GM23338 (cell line): ENCODE measurements around the gene TTC28. TPM values are rescaled to one million over a fixed set of nuclear protein-coding genes. Genes with fewer than 3 reads are reported as not detected.

Experiments
- ATAC-seq: fragments of 200-7000 bp; cut with Tn5 transposase; 3 replicates; pipeline ENCODE4 v1.9.1; 2020
- DNase-seq: peaks from one replicate; pipeline ENCODE4 v3.0.0-alpha.2; 2015; ENCODE audit warnings: low spot score
- H2AFZ ChIP-seq: fragments of 200-600 bp; sonication (generic); 2 replicates; pipeline ENCODE4 v1.8.0; 2016; ENCODE audit warnings: antibody characterized with exemption, mild to moderate bottlenecking, moderate library complexity
- H3F3A ChIP-seq: fragments of 200-600 bp; sonication (generic); replicated peaks from 2 replicates; pipeline ENCODE4 v1.8.0; 2017; ENCODE audit warnings: antibody characterized with exemption, mixed run types, low read depth
- H3K27ac ChIP-seq: fragments of 200-600 bp; sonication (generic); 2 replicates; pipeline ENCODE4 v1.6.1; 2016; ENCODE audit warnings: low read depth
- H3K27me3 ChIP-seq: fragments of 200-600 bp; sonication (generic); 2 replicates; pipeline ENCODE4 v1.8.0; 2016; ENCODE audit warnings: mild to moderate bottlenecking, mixed run types, moderate library complexity; ENCODE audit not compliant: insufficient read depth
- H3K36me3 ChIP-seq: fragments of 200-600 bp; sonication (generic); 2 replicates; pipeline ENCODE4 v1.8.0; 2016; ENCODE audit warnings: mild to moderate bottlenecking; ENCODE audit not compliant: insufficient read depth
- H3K4me1 ChIP-seq: fragments of 200-600 bp; sonication (generic); 2 replicates; pipeline ENCODE4 v1.8.0; 2016; ENCODE audit warnings: mild to moderate bottlenecking, moderate library complexity; ENCODE audit not compliant: insufficient read depth
- H3K4me2 ChIP-seq: fragments of 200-600 bp; sonication (generic); 2 replicates; pipeline ENCODE4 v1.7.1; 2017; ENCODE audit warnings: mixed run types
- H3K4me3 ChIP-seq: fragments of 200-600 bp; sonication (generic); 2 replicates; pipeline ENCODE4 v1.6.1; 2016; ENCODE audit warnings: mixed run types
- H3K79me2 ChIP-seq: fragments of 200-600 bp; sonication (generic); replicated peaks from 2 replicates; pipeline ENCODE4 v1.8.0; 2017; ENCODE audit warnings: mild to moderate bottlenecking; ENCODE audit not compliant: insufficient read depth
- H3K9me2 ChIP-seq: fragments of 200-600 bp; sonication (generic); 2 replicates; pipeline ENCODE4 v1.8.0; 2017; ENCODE audit not compliant: insufficient read depth
- H4K20me1 ChIP-seq: fragments of 200-600 bp; sonication (generic); replicated peaks from 2 replicates; pipeline ENCODE4 v1.8.0; 2017; ENCODE audit warnings: mild to moderate bottlenecking; ENCODE audit not compliant: insufficient read depth
- H3K27ac Mint-ChIP-seq: 2 replicates; pipeline ENCODE4 v1.8.0; 2020; ENCODE audit warnings: inconsistent platforms, mild to moderate bottlenecking, moderate library complexity, mixed read lengths
- H3K27me3 Mint-ChIP-seq: 3 replicates; pipeline ENCODE4 v1.8.0; 2022; ENCODE audit warnings: low read depth, mild to moderate bottlenecking, moderate library complexity, mixed read lengths, inconsistent platforms; ENCODE audit not compliant: insufficient read depth, poor library complexity
- H3K36me3 Mint-ChIP-seq: 3 replicates; pipeline ENCODE4 v1.8.0; 2021; ENCODE audit warnings: low read depth, mild to moderate bottlenecking, inconsistent platforms, moderate library complexity, mixed read lengths
- H3K4me1 Mint-ChIP-seq: 3 replicates; pipeline ENCODE4 v1.8.0; 2020; ENCODE audit warnings: mild to moderate bottlenecking, inconsistent platforms, mixed read lengths
- H3K4me3 Mint-ChIP-seq: 3 replicates; pipeline ENCODE4 v1.8.0; 2021; ENCODE audit warnings: moderate library complexity, mild to moderate bottlenecking, inconsistent platforms, mixed read lengths
- H3K9me3 Mint-ChIP-seq: 3 replicates; pipeline ENCODE4 v1.8.0; 2020; ENCODE audit warnings: moderate library complexity, mild to moderate bottlenecking, inconsistent platforms, mixed read lengths
- EZH2 ChIP-seq: fragments of 200-600 bp; sonication (generic); IDR thresholded peaks from one replicate; pipeline ENCODE4 v1.8.0; 2017; ENCODE audit warnings: antibody characterized with exemption, mild to moderate bottlenecking, low read depth; ENCODE audit not compliant: unreplicated experiment
- EZH2phosphoT487 ChIP-seq: fragments of 200-600 bp; sonication (generic); IDR thresholded peaks from one replicate; pipeline ENCODE4 v1.8.1; 2018; ENCODE audit warnings: antibody characterized with exemption; ENCODE audit not compliant: unreplicated experiment
- JUNB ChIP-seq: IDR thresholded peaks from one replicate; pipeline ENCODE4 v1.6.1; 2016; ENCODE audit warnings: antibody characterized with exemption; ENCODE audit not compliant: unreplicated experiment
- NANOG ChIP-seq: IDR thresholded peaks from 2 replicates; pipeline ENCODE4 v1.6.1; 2016; ENCODE audit warnings: antibody characterized with exemption, borderline replicate concordance
- POLR2AphosphoS5 ChIP-seq: IDR thresholded peaks from 2 replicates; pipeline ENCODE4 v1.6.1; 2016; ENCODE audit warnings: antibody characterized with exemption, low read depth
- REST ChIP-seq: IDR thresholded peaks from one replicate; pipeline ENCODE4 v1.6.1; 2018; ENCODE audit warnings: antibody characterized with exemption; ENCODE audit not compliant: unreplicated experiment
- STAT1 ChIP-seq: IDR thresholded peaks from one replicate; pipeline ENCODE4 v1.6.1; 2016; ENCODE audit warnings: antibody characterized with exemption; ENCODE audit not compliant: unreplicated experiment
- ZNF114 ChIP-seq: fragments of 250-450 bp; sonication (Bioruptor Pico); IDR thresholded peaks from 2 replicates; pipeline ENCODE4 v1.5.0; 2020; ENCODE audit warnings: mild to moderate bottlenecking, moderate library complexity
- ZNF331 ChIP-seq: fragments of 250-450 bp; sonication (Bioruptor Pico); IDR thresholded peaks from 2 replicates; pipeline ENCODE4 v1.5.0; 2020; ENCODE audit warnings: low read depth, mild to moderate bottlenecking, moderate library complexity
- polyA plus RNA-seq: library from polyadenylated mRNA; unstranded; fragments of >200 nt; fragmentation: Nextera tagmentation; extraction: Ambion mirVana; gene quantifications from 2 replicates; pipeline ENCODE4 v1.2.1, GENCODE V29; 2016
- total RNA-seq: library from RNA; depleted of rRNA; stranded (reverse); fragments of >200 nt; shearing (Covaris generic); gene quantifications from 2 replicates; pipeline ENCODE4 v1.2.3, GENCODE V29; 2014
- TF ChIP-seq, protein P1 (sequence below), 2 experiments: fragments of 200-600 bp in 1 of 2; sonication (generic) in 1 of 2; conservative IDR thresholded peaks; 2 replicates each; pipeline versions ENCODE4 v1.5.1 to v1.6.1; 2016 to 2017; ENCODE audit warnings: antibody characterized with exemption in 2 of 2, low read depth in 2 of 2, mild to moderate bottlenecking in 2 of 2, moderate library complexity in 1 of 2
- TF ChIP-seq, protein P2 (sequence below): IDR thresholded peaks from 2 replicates; pipeline ENCODE4 v1.6.1; 2016; ENCODE audit warnings: antibody characterized with exemption

The TTC28 gene
- total and polyA plus RNA-seq, 2 experiments from 2014 or later: 4.5 to 16.1 TPM

DNA sequence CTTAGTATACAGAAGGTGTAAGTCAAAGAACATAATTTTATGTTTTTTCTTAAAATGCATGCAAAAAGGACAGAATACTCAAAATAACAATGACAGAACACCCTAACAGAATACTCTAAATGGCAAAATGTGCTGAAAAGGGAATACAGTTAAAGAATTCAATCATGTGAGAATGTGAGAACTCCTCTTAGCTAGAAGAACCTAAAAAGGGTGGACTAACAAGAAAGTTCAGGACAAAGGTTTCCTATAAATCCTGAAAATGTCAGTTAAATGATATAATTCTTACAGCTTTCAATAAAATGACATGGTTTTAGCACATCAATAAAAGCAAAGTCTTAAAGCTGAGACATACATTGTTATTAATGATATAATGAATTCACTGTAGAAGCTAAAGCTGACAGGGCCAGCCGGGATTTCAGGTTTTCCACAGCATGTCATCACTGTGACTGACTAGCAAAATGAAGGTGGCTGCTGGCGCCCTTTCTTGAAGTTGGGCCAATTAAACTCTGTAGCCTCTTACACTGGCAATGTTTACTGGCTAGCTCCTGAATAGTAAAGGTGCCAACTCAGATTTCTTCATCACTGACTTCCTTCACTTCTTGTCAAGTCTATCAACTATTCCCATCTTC is 244.4 kb downstream of the TTC28 start (continued):
- TF ChIP-seq, protein P1, sequence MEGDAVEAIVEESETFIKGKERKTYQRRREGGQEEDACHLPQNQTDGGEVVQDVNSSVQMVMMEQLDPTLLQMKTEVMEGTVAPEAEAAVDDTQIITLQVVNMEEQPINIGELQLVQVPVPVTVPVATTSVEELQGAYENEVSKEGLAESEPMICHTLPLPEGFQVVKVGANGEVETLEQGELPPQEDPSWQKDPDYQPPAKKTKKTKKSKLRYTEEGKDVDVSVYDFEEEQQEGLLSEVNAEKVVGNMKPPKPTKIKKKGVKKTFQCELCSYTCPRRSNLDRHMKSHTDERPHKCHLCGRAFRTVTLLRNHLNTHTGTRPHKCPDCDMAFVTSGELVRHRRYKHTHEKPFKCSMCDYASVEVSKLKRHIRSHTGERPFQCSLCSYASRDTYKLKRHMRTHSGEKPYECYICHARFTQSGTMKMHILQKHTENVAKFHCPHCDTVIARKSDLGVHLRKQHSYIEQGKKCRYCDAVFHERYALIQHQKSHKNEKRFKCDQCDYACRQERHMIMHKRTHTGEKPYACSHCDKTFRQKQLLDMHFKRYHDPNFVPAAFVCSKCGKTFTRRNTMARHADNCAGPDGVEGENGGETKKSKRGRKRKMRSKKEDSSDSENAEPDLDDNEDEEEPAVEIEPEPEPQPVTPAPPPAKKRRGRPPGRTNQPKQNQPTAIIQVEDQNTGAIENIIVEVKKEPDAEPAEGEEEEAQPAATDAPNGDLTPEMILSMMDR (conservative IDR thresholded peaks at IDR 0.05; ENCODE audit: low read depth in 2 of 2): no peak
- TF ChIP-seq STAT1 (no peak), JUNB (no peak), EZH2 (no peak)

- no peak overlapping the region for H3K4me3 ChIP-seq
- Mint-ChIP-seq H3K9me3 (no peaks in the 10 kb centered on the region), H3K27ac (no peak overlapping the region), H3K36me3 (no peaks in the 10 kb centered on the region), H3K27me3 (peaks cover 3% of the 10 kb centered on the region), H3K4me3 (no peak overlapping the region), H3K4me1 (peaks cover 7% of the 10 kb centered on the region; the same call in 2 of the 3 replicates)
- H3F3A ChIP-seq: no peaks in the 10 kb centered on the region
- no peak for ATAC-seq
- no peak overlapping the region for H2AFZ ChIP-seq
- DNase-seq: no peak
- H3K4me2 ChIP-seq: no peak overlapping the region
- no peaks in the 10 kb centered on the region; the same call in 1 of the 2 replicates for H3K4me1 ChIP-seq
- no peaks in the 10 kb centered on the region for H3K36me3 ChIP-seq
- H3K9me2 ChIP-seq: 0 out of 2 replicates have a peak, but pooled peaks cover under 1% of the 10 kb centered on the region
- H3K79me2 ChIP-seq: no peaks in the 10 kb centered on the region
- no peak overlapping the region for H3K27ac ChIP-seq
- H4K20me1 ChIP-seq: no peaks in the 10 kb centered on the region
- no peaks in the 10 kb centered on the region for H3K27me3 ChIP-seq
- TF ChIP-seq REST: no peak
- TF ChIP-seq, protein P1 (conservative IDR thresholded peaks at IDR 0.05; ENCODE audit: low read depth in 2 of 2): no peak
- no peak for TF ChIP-seq STAT1
- TF ChIP-seq, protein P2, sequence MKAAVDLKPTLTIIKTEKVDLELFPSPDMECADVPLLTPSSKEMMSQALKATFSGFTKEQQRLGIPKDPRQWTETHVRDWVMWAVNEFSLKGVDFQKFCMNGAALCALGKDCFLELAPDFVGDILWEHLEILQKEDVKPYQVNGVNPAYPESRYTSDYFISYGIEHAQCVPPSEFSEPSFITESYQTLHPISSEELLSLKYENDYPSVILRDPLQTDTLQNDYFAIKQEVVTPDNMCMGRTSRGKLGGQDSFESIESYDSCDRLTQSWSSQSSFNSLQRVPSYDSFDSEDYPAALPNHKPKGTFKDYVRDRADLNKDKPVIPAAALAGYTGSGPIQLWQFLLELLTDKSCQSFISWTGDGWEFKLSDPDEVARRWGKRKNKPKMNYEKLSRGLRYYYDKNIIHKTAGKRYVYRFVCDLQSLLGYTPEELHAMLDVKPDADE: no peak
- TF ChIP-seq EZH2phosphoT487: no peak
- no peak for TF ChIP-seq ZNF331 (CRISPR knock-in tag)
- no peak for TF ChIP-seq ZNF114 (CRISPR knock-in tag)
- TF ChIP-seq JUNB: no peak
- no peak for TF ChIP-seq NANOG
- no peak for TF ChIP-seq POLR2AphosphoS5
- no peak for TF ChIP-seq EZH2
Measured at GRCh38 chr22:28430466-28431025, 249.1 kb downstream of the TTC28 start.
